Endothelial cell of umbilical vein (primary cell): ENCODE results near the gene ITGA3. TPM values are rescaled to one million over a fixed set of nuclear protein-coding genes. Genes with fewer than 3 reads are reported as not detected.

Experiments
- BruUV-seq: library from RNA; stranded (reverse); fragments of 400-500 nt; replicated peaks from 2 replicates; lab custom pipeline; 2021; lab: Mats Ljungman, UMichigan
- CTCF ChIA-PET: fragments of 300-600, 350-600 bp; sonication (Branson Sonifier 250); formaldehyde crosslinking; loops from one replicate; lab custom pipeline; 2021; ENCODE audit warnings: antibody characterized with exemption, inconsistent platforms; lab: Charles Lee
- POLR2A ChIA-PET: fragments of 300-600, 350-600 bp; sonication (Branson Sonifier 250); formaldehyde crosslinking; loops from one replicate; lab custom pipeline; 2021; ENCODE audit warnings: antibody characterized with exemption, inconsistent platforms; lab: Charles Lee
- DNase-seq: peaks from one replicate; pipeline ENCODE4 v3.0.0-alpha.2; 2011; ENCODE audit warnings: low read depth, low spot score
- FAIRE-seq: peaks from 2 replicates; lab custom pipeline; 2011; peaks lifted over from hg19 to GRCh38; lab: Jason Lieb, UNC
- H2AFZ ChIP-seq: 2 replicates; pipeline ENCODE4 v1.6.0; 2012; ENCODE audit warnings: low read depth, low read length, control low read depth, inconsistent platforms
- H3K27ac ChIP-seq: 2 replicates; pipeline ENCODE4 v1.5.1; 2011; ENCODE audit warnings: low read depth, mild to moderate bottlenecking, control low read depth, low read length, moderate library complexity; ENCODE audit not compliant: insufficient read depth
- H3K27me3 ChIP-seq, 2 experiments: 2 replicates each; pipeline versions ENCODE4 v1.6.0 to v1.6.1; 2011; ENCODE audit warnings: low read length in 2 of 2, mixed read lengths in 1 of 2; ENCODE audit not compliant: control insufficient read depth in 2 of 2, insufficient read depth in 2 of 2
- H3K36me3 ChIP-seq, 2 experiments: 2 replicates in 1 of 2; 3 replicates in 1 of 2; pipeline ENCODE4 v1.5.1; 2011; ENCODE audit warnings: low read length in 2 of 2, mild to moderate bottlenecking in 1 of 2, moderate library complexity in 1 of 2; ENCODE audit not compliant: control insufficient read depth in 2 of 2, insufficient read depth in 2 of 2; ENCODE audit errors: extremely low read depth in 1 of 2
- H3K4me1 ChIP-seq: 3 replicates; pipeline ENCODE4 v1.5.1; 2011; ENCODE audit warnings: mild to moderate bottlenecking, low read length; ENCODE audit not compliant: control insufficient read depth, insufficient read depth; ENCODE audit errors: extremely low read depth
- H3K4me2 ChIP-seq: 2 replicates; pipeline ENCODE4 v1.6.1; 2011; ENCODE audit warnings: low read length, control low read depth, mixed read lengths; ENCODE audit not compliant: insufficient read depth
- H3K4me3 ChIP-seq, 3 experiments: fragments of 200-600 bp in 1 of 3; sonication (generic), shearing (Covaris generic) in 1 of 3; replicated peaks in 1 of 3; 2 replicates each; pipeline ENCODE4 v1.5.1; 2011 to 2016; ENCODE audit warnings: control low read depth in 3 of 3, low read length in 3 of 3, mild to moderate bottlenecking in 2 of 3, inconsistent platforms in 1 of 3, low read depth in 1 of 3, moderate library complexity in 1 of 3; ENCODE audit not compliant: insufficient read depth in 1 of 3
- H3K79me2 ChIP-seq: 2 replicates; pipeline ENCODE4 v1.6.0; 2012; ENCODE audit warnings: low read length, inconsistent platforms; ENCODE audit not compliant: control insufficient read depth, insufficient read depth
- H3K9ac ChIP-seq: replicated peaks from 2 replicates; pipeline ENCODE3; 2011; ENCODE audit warnings: low read length, control low read depth; ENCODE audit not compliant: insufficient read depth; ENCODE audit errors: extremely low read depth
- H3K9me1 ChIP-seq: replicated peaks from 3 replicates; pipeline ENCODE4 v1.6.0; 2011; ENCODE audit warnings: mild to moderate bottlenecking, low read length; ENCODE audit not compliant: control insufficient read depth, insufficient read depth; ENCODE audit errors: extremely low read depth
- H3K9me3 ChIP-seq: replicated peaks from 2 replicates; pipeline ENCODE4 v1.5.1; 2012; ENCODE audit warnings: low read length, inconsistent platforms; ENCODE audit not compliant: control insufficient read depth, insufficient read depth
- H4K20me1 ChIP-seq: replicated peaks from 2 replicates; pipeline ENCODE3; 2011; ENCODE audit warnings: mild to moderate bottlenecking, low read length; ENCODE audit not compliant: control insufficient read depth, insufficient read depth; ENCODE audit errors: extremely low read depth
- EZH2 ChIP-seq: IDR thresholded peaks from 2 replicates; pipeline ENCODE4 v1.6.1; 2012; ENCODE audit warnings: borderline replicate concordance, low read depth, mild to moderate bottlenecking, moderate library complexity, low read length, inconsistent platforms; ENCODE audit not compliant: severe bottlenecking
- FOS ChIP-seq: IDR thresholded peaks from 2 replicates; pipeline ENCODE4 v1.6.1; 2011; ENCODE audit warnings: mild to moderate bottlenecking, low read length, moderate library complexity, borderline replicate concordance; ENCODE audit not compliant: insufficient read depth
- GATA2 ChIP-seq: IDR thresholded peaks from 2 replicates; pipeline ENCODE4 v1.7.0; 2011; ENCODE audit warnings: low read depth, mild to moderate bottlenecking, moderate library complexity, mixed read lengths, low read length; ENCODE audit not compliant: insufficient read length, insufficient read depth
- JUN ChIP-seq: IDR thresholded peaks from 2 replicates; pipeline ENCODE4 v1.6.1; 2011; ENCODE audit warnings: borderline replicate concordance, low read depth; ENCODE audit not compliant: insufficient read length, insufficient read depth
- MAX ChIP-seq: IDR thresholded peaks from 2 replicates; pipeline ENCODE4 v1.6.1; 2011; ENCODE audit not compliant: insufficient read depth, insufficient read length
- MYC ChIP-seq: IDR thresholded peaks from one replicate; pipeline ENCODE4 v1.6.1; 2011; ENCODE audit warnings: mild to moderate bottlenecking, low read depth, low read length
- POLR2A ChIP-seq: IDR thresholded peaks from 2 replicates; pipeline ENCODE4 v1.6.1; 2012; ENCODE audit warnings: low read depth, mild to moderate bottlenecking, control low read depth, low read length
- POLR2AphosphoS5 ChIP-seq: IDR thresholded peaks from 2 replicates; pipeline ENCODE4 v1.6.1; 2012; ENCODE audit warnings: low read depth, mild to moderate bottlenecking, control low read depth, low read length, moderate library complexity; ENCODE audit not compliant: insufficient read depth
- dilution Hi-C: fragments of 300-500 bp; cut with MboI; formaldehyde crosslinking; loops from one replicate; pipeline ENCODE4 v1.15.0; 2019; ENCODE audit warnings: low sequenced_read_pairs; ENCODE audit not compliant: extremely low pct_ligation_motif_present
- intact Hi-C: fragments of 100-400 bp; cut with micrococcal nuclease; formaldehyde crosslinking; loops from one replicate; pipeline ENCODE4 v1.10.0; 2022
- polyA plus RNA-seq, 4 experiments: library from polyadenylated mRNA; depleted of rRNA in 3 of 4; stranded (reverse) in 3 of 4; unstranded in 1 of 4; fragments of >200 nt; gene quantifications; 2 replicates each; pipeline versions ENCODE4 v1.2.1 to v1.2.3, GENCODE V29; 2011 to 2012; ENCODE audit warnings: missing spikeins in 1 of 4
- total RNA-seq: library from RNA; stranded (reverse); gene quantifications from 2 replicates; pipeline ENCODE4 v1.2.3, GENCODE V29; 2021
- TF ChIP-seq, protein P1 (sequence below), 2 donors: IDR thresholded peaks; 1 replicate in 1 of 2; 2 replicates in 1 of 2; pipeline ENCODE4 v1.5.1; 2011; ENCODE audit warnings: low read length in 2 of 2, mild to moderate bottlenecking in 2 of 2, moderate library complexity in 2 of 2, control low read depth in 1 of 2, inconsistent platforms in 1 of 2, low read depth in 1 of 2; ENCODE audit not compliant: insufficient read depth in 1 of 2; ENCODE audit errors: extremely low read depth in 1 of 2

Gene ITGA3
- total and polyA plus RNA-seq, 2 donors (not counting 3 experiments of a cell fraction or from before 2014, with no cell fraction given): 92.7 to 112 TPM

GRCh38 chr17:50136096-50136687, 80.3 kb downstream of the ITGA3 start:
- FAIRE-seq (no peak), DNase-seq (no peak)
- Histone ChIP-seq H4K20me1 (no peaks in the 10 kb centered on the region), H3K27ac (no peak overlapping the region), H3K79me2 (no peaks in the 10 kb centered on the region), H3K4me3 (no peak overlapping the region), H3K9ac (no peak overlapping the region), H3K9me1 (no peaks in the 10 kb centered on the region), H3K4me1 (peaks cover 15% of the 10 kb centered on the region), H3K36me3 (peaks cover 22 to 56% of the 10 kb centered on the region in 2 experiments), H3K9me3 (no peaks in the 10 kb centered on the region), H3K4me2 (no peak overlapping the region), H3K27me3 (no peaks in the 10 kb centered on the region), H2AFZ (no peak overlapping the region)
- POLR2A ChIA-PET: no interaction called here
- intact Hi-C loops: no loop called here
- no TSS peak for BruUV-seq
- dilution Hi-C loops: no loop called here
- CTCF ChIA-PET: interaction anchor here (0.9 to 2.7 kb wide), 6 partner anchors 10 to 34 kb away, joined by 3 to 11 read pairs (median 3); no protein-coding TSS in a partner anchor
- TF ChIP-seq, protein P1, sequence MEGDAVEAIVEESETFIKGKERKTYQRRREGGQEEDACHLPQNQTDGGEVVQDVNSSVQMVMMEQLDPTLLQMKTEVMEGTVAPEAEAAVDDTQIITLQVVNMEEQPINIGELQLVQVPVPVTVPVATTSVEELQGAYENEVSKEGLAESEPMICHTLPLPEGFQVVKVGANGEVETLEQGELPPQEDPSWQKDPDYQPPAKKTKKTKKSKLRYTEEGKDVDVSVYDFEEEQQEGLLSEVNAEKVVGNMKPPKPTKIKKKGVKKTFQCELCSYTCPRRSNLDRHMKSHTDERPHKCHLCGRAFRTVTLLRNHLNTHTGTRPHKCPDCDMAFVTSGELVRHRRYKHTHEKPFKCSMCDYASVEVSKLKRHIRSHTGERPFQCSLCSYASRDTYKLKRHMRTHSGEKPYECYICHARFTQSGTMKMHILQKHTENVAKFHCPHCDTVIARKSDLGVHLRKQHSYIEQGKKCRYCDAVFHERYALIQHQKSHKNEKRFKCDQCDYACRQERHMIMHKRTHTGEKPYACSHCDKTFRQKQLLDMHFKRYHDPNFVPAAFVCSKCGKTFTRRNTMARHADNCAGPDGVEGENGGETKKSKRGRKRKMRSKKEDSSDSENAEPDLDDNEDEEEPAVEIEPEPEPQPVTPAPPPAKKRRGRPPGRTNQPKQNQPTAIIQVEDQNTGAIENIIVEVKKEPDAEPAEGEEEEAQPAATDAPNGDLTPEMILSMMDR (IDR thresholded peaks at IDR 0.05; ENCODE audit: extremely low read depth in 1 of 2, insufficient read depth in 1 of 2, low read depth in 1 of 2, low read length in 2 of 2): no peak
- TF ChIP-seq MYC (no peak), POLR2AphosphoS5 (no peak), GATA2 (no peak), JUN (no peak), POLR2A (no peak), FOS (no peak), MAX (no peak), EZH2 (no peak)
